Vagina (tissue), 2 donors: ENCODE data around the gene B3GALT2. TPM values are rescaled to one million over a fixed set of nuclear protein-coding genes. Genes with fewer than 3 reads are reported as not detected.
A peak's percentile ranks its signal among the peaks of the same experiment; 100 is the strongest.
"Not testable (repeated sequence)": the region's sequence is repeated elsewhere in the genome, so short reads cannot be mapped to it uniquely, and the experiment has no call there.

Source experiments
- DNase-seq, 2 donors: peaks; one replicate each; pipeline ENCODE4 v3.0.0-alpha.2; 2017; ENCODE audit errors: extremely low spot score in 2 of 2
- H3K27ac ChIP-seq: fragments of 200-600 bp; sonication (generic); one replicate; pipeline ENCODE4 v1.5.1; 2019
- H3K27me3 ChIP-seq: fragments of 200-600 bp; sonication (generic); one replicate; pipeline ENCODE4 v1.5.1; 2019
- H3K36me3 ChIP-seq, 2 donors: fragments of 200-600 bp; sonication (generic); one replicate each; pipeline ENCODE4 v1.5.1; 2017 to 2019
- H3K4me1 ChIP-seq: fragments of 200-600 bp; sonication (generic); one replicate; pipeline ENCODE4 v1.5.1; 2019
- H3K4me3 ChIP-seq, 2 donors: fragments of 200-600 bp; sonication (generic); 1 replicate in 1 of 2; 2 replicates in 1 of 2; pipeline ENCODE4 v1.5.1; 2016 to 2019
- H3K9me3 ChIP-seq: fragments of 200-600 bp; sonication (generic); one replicate; pipeline ENCODE4 v1.5.1; 2019
- CTCF ChIP-seq, 3 experiments: fragments of 450-650 bp in 2 of 3; fragments of 200-600 bp in 1 of 3; sonication (generic) in 1 of 3; IDR thresholded peaks; one replicate each; pipeline ENCODE4 v1.5.1; 2017 to 2019; ENCODE audit warnings: antibody characterized with exemption in 3 of 3, mild to moderate bottlenecking in 2 of 3, moderate library complexity in 2 of 3
- POLR2A ChIP-seq, 2 donors: fragments of 450-650 bp; IDR thresholded peaks; one replicate each; pipeline ENCODE4 v1.6.1; 2017; ENCODE audit warnings: antibody characterized with exemption in 2 of 2, mild to moderate bottlenecking in 2 of 2, moderate library complexity in 2 of 2
- POLR2AphosphoS5 ChIP-seq, 2 donors: sonication (generic); formaldehyde crosslinking; IDR thresholded peaks; one replicate each; pipeline ENCODE4 v1.9.0; 2017; ENCODE audit warnings: antibody characterized with exemption in 2 of 2, mild to moderate bottlenecking in 2 of 2, low read depth in 1 of 2; ENCODE audit not compliant: insufficient read depth in 1 of 2
- intact Hi-C: fragments of 100-400 bp; cut with DNase I; formaldehyde crosslinking; loops from one replicate; pipeline ENCODE4 v1.15.1; 2023
- total RNA-seq: library from RNA; depleted of rRNA; stranded (reverse); fragments of >200 nt; gene quantifications from one replicate; pipeline ENCODE4 v1.2.3, GENCODE V29; 2016

Gene B3GALT2
- 0.49 TPM for total RNA-seq

GRCh38 chr1:193185901-193186731 lies at the start of gene B3GALT2:
Gene B3GALT2, minus strand, starts transcription at chr1:193186613. Its CDS starts 5,051 bp downstream, at chr1:193181562.
- Histone ChIP-seq H3K4me3 (peak within 1 kb of the TSS; percentile 12 to 30), H3K4me1 (peaks cover 51% of the 10 kb centered on the region)

GRCh38 chr1:193234530-193234929 lies 48.1 kb upstream of the B3GALT2 start:
- intact Hi-C loops, result no loop called here
- H3K4me3 ChIP-seq, result no peak overlapping the region
- H3K4me1 ChIP-seq, result no peaks in the 10 kb centered on the region
- TF ChIP-seq POLR2AphosphoS5 (IDR thresholded peaks at IDR 0.05; ENCODE audit: insufficient read depth in 1 of 2, low read depth in 1 of 2) (no peak), POLR2A (IDR thresholded peaks at IDR 0.05) (no peak), CTCF (IDR thresholded peaks at IDR 0.05) (no peak)
- no peaks in the 10 kb centered on the region for H3K9me3 ChIP-seq
- H3K27ac ChIP-seq, result no peak overlapping the region
- no peaks in the 10 kb centered on the region for H3K27me3 ChIP-seq
- H3K36me3 ChIP-seq, result peaks cover 0 to 29% of the 10 kb centered on the region in 2 donors
- no peak for DNase-seq

More at GRCh38 chr1:193185901-193186731, at the start of gene B3GALT2:
- no peak for TF ChIP-seq POLR2A (IDR thresholded peaks at IDR 0.05)
- no peak for TF ChIP-seq POLR2AphosphoS5 (IDR thresholded peaks at IDR 0.05; ENCODE audit: insufficient read depth in 1 of 2, low read depth in 1 of 2)
- H3K27me3 ChIP-seq, result no peaks in the 10 kb centered on the region
- H3K27ac ChIP-seq, result peak within 1 kb of the TSS; percentile 43
- intact Hi-C loops, result no loop called here
- no peaks in the 10 kb centered on the region for H3K9me3 ChIP-seq
- no peak for DNase-seq
- no peaks in the 10 kb centered on the region for H3K36me3 ChIP-seq

- H3K4me1 ChIP-seq, H3K36me3 ChIP-seq, DNase-seq, intact Hi-C loops, H3K9me3 ChIP-seq, H3K27me3 ChIP-seq, H3K4me3 ChIP-seq, H3K27ac ChIP-seq: not testable (repeated sequence)
Measured at GRCh38 chr1:193231146-193231545, 44.7 kb upstream of the B3GALT2 start.

- intact Hi-C loops, result no loop called here
- no peak for DNase-seq
- TF ChIP-seq CTCF (IDR thresholded peaks at IDR 0.05), result no peak
- TF ChIP-seq POLR2AphosphoS5 (IDR thresholded peaks at IDR 0.05; ENCODE audit: insufficient read depth in 1 of 2, low read depth in 1 of 2), result no peak
- no peak for TF ChIP-seq POLR2A (IDR thresholded peaks at IDR 0.05)
- Histone ChIP-seq H3K36me3 (peaks cover 0 to 4% of the 10 kb centered on the region in 2 donors), H3K27ac (no peak overlapping the region), H3K4me1 (no peaks in the 10 kb centered on the region), H3K9me3 (no peaks in the 10 kb centered on the region), H3K4me3 (no peak overlapping the region), H3K27me3 (no peaks in the 10 kb centered on the region)
Measured at GRCh38 chr1:193229136-193229535, 42.7 kb upstream of the B3GALT2 start.

GRCh38 chr1:193222056-193222615 lies 35.7 kb upstream of the B3GALT2 start:
- DNase-seq, result no peak
- H3K27ac ChIP-seq, result no peak overlapping the region

More at GRCh38 chr1:193222056-193222615, 35.7 kb upstream of the B3GALT2 start:
- intact Hi-C loops, result no loop called here
- no peaks in the 10 kb centered on the region for H3K36me3 ChIP-seq
- no peak overlapping the region for H3K4me3 ChIP-seq
- H3K27me3 ChIP-seq, result no peaks in the 10 kb centered on the region
- TF ChIP-seq CTCF (IDR thresholded peaks at IDR 0.05) (no peak), POLR2A (IDR thresholded peaks at IDR 0.05) (no peak), POLR2AphosphoS5 (IDR thresholded peaks at IDR 0.05; ENCODE audit: insufficient read depth in 1 of 2, low read depth in 1 of 2) (no peak)
- no peaks in the 10 kb centered on the region for H3K9me3 ChIP-seq
- no peaks in the 10 kb centered on the region for H3K4me1 ChIP-seq
